ENCODE measurements around the gene ATOH8.
A peak's percentile ranks its signal among the peaks of the same experiment; 100 is the strongest.
"Not testable (repeated sequence)": the region's sequence is repeated elsewhere in the genome, so short reads cannot be mapped to it uniquely, and the experiment has no call there.

The ATOH8 gene, protein sequence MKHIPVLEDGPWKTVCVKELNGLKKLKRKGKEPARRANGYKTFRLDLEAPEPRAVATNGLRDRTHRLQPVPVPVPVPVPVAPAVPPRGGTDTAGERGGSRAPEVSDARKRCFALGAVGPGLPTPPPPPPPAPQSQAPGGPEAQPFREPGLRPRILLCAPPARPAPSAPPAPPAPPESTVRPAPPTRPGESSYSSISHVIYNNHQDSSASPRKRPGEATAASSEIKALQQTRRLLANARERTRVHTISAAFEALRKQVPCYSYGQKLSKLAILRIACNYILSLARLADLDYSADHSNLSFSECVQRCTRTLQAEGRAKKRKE

DNA sequence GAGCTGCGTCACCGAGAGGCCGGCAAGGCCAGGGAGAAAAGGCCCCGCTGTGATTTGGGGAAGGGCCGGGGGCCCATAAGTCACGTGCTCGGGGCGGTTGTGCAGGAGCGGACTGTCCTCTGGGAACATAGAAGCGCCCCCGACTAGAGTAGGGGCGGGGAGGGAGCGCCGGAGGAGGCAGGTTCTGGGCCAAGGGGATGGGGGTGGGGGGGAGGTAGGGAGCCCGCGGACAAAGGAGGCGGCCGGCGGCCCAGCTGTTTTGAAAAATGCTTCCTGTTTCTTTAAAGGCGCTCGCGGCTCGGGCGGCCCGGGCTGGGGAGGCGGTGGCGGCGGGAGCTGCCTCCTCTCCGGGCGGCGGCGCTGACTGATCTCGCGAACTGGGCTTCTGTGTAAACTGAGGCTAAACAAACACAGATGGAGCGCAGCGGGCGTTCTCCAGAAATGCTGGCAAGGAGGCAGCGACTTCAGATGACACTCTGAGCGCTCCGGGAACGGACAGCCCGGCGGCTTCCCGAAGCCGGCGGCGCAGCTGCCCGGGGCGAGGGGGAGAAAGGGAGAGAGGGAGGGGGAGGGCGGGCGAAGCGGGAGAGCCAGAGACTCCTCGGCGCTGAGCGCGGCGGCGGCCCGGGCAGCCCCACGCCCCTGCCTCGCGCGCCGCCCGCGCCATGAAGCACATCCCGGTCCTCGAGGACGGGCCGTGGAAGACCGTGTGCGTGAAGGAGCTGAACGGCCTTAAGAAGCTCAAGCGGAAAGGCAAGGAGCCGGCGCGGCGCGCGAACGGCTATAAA, at the start of gene ATOH8:
Gene ATOH8 (plus strand): TSS at position 467 of the 788 bp plus-strand sequence. CDS start 199 bp downstream, at position 666.
- peak in 1 of 2 donors; percentile 31 for DNase-seq

- DNase-seq, result no peak
Observed at GRCh38 chr2:85704038-85704437, 49.8 kb upstream of the ATOH8 start.

DNA sequence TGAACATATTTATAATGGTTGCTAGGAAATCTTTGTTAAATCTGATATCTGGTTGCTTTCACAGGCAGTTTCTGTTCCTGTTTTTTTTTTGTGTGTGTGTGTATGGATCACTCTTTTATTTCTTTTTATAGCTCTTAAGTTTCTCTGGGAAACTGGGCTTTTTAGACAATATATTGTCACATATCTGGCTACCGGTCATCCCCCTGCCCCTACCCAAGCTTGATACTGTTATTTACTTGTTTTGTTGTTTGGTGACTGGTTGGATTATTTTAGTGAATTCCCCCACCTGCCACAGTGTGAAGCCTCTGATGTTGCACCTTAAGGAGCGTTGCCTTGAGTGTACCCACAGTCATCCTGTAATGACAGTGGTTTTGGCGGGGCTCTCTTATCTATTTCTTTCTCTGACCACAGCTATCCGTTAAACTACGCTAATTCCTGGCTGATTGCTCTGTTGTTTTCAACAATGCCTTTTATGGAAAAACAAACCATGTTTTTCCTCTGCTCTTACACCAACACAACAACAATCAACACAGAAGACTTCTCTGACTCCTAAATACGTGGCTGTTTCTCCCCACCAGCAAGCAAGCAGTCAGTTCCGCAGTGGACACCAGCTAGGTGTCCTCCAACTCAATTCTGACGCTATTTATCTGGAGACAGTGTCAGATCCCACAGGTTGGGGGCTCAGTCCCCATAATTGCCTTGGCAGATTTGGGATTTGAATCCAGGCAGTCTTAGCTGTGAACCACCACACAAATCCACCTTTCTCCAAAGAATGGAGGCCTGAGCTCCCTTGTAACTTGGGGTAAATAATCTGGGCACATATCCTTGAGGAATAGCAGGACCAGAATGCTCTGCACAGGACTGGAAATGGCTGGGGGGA, 48.8 kb upstream of the ATOH8 start:
- peak; percentile 47 to 59 for DNase-seq

DNA sequence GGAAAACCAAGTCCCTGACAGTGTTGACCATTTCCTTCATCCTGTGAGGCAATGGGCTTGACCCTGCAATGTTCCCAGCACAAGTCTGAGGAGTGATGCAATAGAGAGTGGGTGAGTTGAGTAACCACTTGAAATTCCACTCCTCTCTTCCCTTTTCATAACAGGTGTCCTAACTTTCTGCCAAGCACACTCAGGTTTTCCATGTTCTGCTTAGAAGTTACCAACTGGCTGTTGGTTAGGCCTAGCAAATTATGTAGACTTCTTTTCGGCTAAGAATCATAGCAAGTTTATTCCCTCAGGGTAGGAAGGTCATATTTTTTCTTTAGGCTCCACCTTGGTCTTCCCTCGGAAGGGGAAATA, 48.1 kb upstream of the ATOH8 start:
- DNase-seq, result no peak

DNA sequence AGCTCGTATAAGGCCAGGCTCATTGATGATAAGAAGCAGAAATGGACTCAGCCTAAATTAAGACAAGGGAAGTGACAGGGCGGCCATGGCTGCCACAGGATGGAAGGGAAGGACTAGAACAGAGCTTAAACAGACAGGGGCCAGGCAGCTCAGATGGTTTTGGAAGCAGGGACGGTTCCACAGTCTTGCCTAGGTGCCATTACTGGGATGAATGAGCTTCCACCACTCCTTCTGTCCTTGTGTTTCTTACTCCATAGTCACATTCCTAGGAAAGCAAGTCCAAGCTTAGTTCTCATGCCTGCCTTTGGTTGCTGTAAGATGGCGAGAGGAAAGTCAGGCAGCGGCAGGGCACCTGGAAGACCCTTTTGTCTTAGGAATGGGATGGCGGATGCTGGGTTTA, 47.7 kb upstream of the ATOH8 start:
- DNase-seq, result no peak

DNA sequence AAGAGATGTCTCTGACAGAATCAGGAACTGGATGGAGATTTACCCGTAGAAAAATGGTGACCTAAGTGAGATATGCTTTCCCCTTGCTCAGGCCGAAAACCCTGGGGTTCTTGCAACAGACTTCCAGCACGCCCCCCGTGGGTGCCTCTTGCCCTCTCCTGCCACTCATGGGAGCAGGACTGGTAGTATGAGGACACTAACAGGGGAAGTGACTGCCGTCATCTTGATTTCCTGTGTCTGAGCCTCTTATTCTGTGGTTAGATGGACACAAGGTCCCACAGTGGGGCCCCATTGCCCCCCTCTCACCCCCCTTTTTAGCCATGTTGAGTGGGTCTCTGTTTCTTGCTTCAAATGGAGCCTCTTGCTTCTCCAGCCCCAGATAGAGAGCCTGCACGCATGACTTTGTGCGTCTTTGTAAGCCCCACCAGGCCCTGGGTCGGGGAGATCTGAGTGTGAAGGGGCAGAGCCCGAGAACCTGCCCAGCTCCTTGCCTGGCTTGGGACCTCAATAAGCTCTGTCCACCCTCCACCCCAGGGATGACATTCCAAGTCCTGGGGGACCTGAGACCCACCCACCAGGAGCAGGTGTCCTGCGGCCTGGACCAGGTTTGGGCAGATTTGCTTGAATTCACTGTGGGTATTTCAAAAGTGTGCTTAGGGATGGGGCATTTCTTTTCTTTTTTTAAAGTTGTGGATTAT, 47.0 kb upstream of the ATOH8 start:
- DNase-seq, result peak in 1 of 2 donors; percentile 60

DNA sequence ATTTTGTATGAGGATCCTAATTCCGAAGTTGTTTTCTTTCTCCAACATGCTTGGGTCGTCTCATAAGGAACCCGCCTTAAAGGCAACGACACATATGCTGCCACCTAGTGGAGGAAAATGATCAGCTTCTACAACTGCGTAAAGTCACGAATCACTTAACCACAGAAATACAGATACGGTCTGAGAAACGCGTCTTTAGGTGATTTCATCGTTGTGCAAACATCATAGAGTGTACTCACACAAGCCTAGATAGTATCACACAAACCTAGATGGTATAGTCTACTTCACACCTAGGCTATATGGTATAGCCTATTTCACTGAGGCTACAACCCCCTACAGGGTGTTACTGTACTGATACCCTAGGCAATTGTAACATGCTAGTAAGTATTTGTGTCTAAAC, 46.5 kb upstream of the ATOH8 start:
- DNase-seq, result peak; percentile 74 to 83

DNA sequence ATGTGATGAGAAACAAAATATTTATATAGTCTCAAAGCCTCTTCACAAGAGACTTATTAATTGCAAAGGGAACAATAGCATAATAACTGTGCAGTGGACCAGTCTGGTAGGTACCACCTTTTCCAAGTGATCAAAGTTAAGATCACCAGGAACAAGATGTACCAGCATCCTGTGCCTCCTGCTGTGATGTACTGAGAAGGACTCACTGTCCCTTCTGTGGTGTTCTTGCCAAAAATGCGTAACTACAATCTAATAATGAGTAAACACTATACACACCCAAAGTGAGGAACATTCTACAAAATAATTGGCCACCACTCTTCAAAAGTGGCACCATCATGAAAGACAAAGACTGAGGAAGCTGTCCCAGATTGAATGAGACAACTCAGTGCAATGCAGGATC, 45.1 kb upstream of the ATOH8 start:
- no peak for DNase-seq

DNA sequence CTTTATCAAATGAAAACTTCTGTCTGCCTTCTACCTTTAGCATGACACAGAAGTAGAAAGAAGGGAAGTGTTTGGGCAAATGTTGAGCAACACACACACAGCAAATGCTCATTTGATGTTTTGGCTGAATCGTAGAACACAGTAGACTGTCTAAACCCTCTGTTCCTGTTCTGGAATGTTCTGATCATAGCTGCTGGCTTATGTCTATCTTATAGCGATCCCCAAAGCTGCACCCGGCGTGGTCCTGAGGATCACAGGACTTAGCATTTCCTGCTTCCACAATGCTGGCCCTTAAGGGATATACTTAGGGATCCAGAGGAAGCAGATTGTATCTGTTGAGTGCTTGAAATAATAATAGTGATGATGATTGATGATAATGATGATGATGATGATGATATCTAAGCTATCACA, 44.4 kb upstream of the ATOH8 start:
- DNase-seq, result no peak

- no peak for DNase-seq
Observed at GRCh38 chr2:85710687-85711577, 42.9 kb upstream of the ATOH8 start.

- DNase-seq, result no peak
Observed at GRCh38 chr2:85711578-85712060, 42.2 kb upstream of the ATOH8 start.

DNA sequence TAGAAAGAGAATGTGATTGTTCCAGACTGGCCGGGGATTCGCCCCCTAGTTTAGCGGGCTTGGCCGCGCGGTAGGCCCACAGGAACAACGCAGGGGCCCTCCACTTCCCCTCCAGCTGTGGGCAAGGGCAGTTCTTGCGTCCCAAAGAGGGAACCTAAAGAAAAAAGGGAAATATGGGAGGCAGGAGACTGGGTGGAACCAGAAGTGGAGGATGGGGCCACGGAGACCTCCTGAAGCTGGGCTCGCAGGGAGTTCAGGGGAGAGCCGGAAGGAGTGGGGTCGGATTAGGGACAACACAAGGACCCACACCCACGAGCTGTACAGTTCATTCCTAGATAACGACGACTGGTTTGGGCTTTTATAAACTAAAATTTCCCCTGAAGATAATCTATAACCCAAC, 41.5 kb upstream of the ATOH8 start:
- DNase-seq, result no peak

DNA sequence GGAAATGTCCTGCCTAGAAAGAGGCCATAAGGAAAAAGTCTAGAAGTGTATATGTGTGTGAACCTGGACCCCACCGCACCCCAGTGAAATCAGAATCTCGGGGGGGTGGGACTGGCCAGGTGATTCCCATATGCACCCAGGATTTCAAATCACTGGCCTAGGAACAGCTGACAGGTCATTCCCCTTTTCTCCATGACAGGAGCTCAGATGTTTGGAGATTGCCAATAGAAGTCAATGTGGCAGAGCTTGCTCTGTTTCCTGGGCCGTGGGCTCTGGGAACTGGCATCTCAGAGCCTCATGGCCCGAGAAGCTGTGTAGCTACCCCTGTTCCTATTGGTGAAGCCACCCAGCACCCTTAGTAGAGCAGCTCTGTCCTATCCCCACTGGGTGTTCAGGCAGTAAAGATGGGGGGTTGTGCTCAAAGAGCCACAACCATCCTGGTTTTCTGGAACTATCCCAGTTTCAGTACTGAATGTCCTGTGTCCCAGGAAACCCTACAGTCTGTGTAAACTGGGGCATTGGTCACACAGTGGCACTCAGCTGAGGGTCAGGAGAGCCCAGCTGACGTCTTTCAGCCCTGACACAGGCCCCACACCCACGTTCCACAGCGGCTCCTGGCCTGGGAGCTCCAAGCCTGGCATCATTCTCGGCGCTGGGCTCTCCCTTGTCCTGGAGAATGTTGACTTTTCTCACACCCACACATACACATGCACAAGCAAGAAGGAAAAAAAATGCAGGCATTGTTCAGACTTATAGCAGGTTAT, 40.8 kb upstream of the ATOH8 start:
- DNase-seq, result no peak

DNA sequence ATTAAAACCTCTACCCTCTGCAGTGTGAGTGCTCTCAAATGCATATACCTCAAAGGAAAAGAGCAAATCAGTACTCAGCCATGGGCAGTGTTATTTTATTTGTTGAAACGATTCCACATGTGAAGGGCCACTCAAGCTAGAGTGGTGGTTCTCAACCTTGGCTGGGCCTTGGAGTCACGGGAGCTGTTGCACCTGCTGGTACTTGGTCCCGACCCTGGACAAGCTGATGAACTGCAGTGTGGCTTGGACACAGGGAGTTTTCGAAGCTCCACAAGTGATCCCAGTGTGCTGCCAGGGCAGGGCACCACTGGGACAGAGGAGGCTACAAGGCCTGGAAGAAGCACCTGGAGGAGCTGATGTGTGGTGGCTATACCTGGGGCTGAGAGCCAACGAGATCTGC, 40.0 kb upstream of the ATOH8 start:
- DNase-seq, result no peak

- DNase-seq, result not testable (repeated sequence)
Observed at GRCh38 chr2:85714421-85714820, 39.4 kb upstream of the ATOH8 start.

DNA sequence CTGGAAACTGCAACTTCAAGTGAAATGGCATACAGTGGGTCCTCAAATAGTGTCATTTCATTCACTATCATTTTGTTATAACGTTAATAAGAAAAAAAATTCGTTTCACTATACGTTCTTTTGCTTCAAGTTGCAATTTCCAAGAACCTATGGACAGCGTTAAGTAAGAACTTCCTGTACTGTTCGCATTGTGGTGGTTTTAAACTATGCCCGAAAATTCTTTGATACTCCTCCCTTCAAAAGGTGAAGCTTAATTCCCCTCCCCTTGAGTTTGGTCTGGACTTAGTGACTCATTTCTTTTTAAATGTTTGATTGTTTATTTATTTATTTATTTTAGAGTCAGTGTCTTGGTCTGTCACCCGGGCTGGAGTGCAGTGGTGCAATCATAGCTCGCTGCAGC, 39.0 kb upstream of the ATOH8 start:
- DNase-seq, result no peak

DNA sequence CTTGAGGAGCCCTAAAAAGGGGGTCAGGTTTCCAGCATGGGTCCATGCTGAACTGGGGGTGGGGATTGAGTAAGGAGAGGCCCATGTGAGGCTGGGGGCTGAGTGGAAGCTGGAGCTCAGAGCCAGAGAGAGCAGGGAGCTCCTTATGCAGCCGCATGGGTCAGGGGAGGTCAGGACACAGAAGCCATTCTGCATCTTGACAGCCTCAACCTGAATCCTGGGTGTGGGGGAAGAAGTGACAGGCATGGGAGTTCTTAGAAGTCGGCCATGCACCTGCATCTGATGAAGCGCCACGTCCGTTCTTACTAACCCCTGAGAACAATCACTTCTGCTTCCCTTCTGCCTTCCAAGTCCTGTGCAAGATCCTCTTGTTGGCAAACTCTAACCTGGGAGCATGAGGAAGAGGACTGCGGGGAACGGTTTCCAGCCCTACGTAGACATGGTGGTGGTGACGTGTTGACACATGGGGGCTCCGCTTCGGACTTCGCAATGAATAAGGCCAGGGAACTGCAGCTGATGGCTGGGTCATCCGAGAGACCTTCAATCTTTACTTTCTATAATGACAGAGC, 37.4 kb upstream of the ATOH8 start:
- DNase-seq, result no peak

- DNase-seq, result no peak
Observed at GRCh38 chr2:85717308-85718008, 36.3 kb upstream of the ATOH8 start.

DNA sequence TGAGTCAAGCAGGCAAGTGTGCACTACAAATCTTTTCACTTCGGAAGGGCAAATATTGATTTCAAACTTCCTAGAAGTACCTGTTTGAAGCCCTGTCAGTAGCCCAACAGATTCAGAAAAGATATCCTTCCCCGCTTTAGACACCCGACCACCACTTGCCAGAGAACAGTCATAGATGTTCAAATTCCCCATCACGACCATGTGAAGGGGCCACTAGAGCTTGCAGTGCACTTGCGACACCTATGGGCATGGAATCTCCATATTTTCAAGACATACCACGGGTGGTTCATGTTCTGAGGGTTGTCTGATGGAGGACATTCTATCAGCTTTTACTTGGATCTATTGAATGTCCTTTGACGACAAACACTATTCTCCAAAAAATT, 35.8 kb upstream of the ATOH8 start:
- no peak for DNase-seq

Measured in CD4-positive, alpha-beta T cell treated with Interleukin-4 for 1 hour (primary cell).